ENCODE data around the gene MYO9A. TPM values are rescaled to one million over a fixed set of nuclear protein-coding genes. Genes with fewer than 3 reads are reported as not detected.

MYO9A gene
- total RNA-seq, 1 donor from 2014 or later = 38.5 TPM

DNA sequence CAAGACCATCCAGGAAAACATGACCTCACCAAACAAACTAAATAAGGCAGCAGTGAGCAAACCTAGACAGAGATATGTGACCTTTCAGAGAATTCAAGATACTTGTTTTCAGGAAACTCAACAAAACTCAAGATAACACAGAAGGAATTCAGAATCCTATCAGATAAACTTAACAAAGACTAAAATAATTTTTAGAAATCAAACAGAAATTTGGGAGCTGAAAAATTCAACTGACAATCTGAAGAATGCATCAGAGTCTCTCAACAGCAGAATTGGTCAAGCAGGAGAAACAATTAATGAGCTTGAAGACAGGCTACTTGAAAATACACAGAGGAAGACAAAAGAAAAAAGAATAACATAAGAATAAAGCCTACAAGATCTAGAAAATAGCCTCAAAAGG is 55.6 kb downstream of the MYO9A start:
- H3K4me3 Mint-ChIP-seq = no peak overlapping the region
- Histone ChIP-seq H3K4me2 (no peak overlapping the region), H3F3A (ENCODE audit: low read depth) (no peaks in the 10 kb centered on the region), H3K27ac (no peak overlapping the region), H3K9me3 (ENCODE audit: low read depth) (no peaks in the 10 kb centered on the region), H3K4me3 (no peak overlapping the region), H3K9ac (no peak overlapping the region), H3K27me3 (no peaks in the 10 kb centered on the region), H3K79me2 (ENCODE audit: low read depth) (peaks cover 4% of the 10 kb centered on the region), H4K20me1 (ENCODE audit: low read depth) (no peaks in the 10 kb centered on the region), H3K4me1 (peaks cover 24% of the 10 kb centered on the region), H3K36me3 (no peaks in the 10 kb centered on the region), H2AFZ (replicated peaks) (no peak overlapping the region)
- H3K36me3 Mint-ChIP-seq = no peaks in the 10 kb centered on the region
- no peaks in the 10 kb centered on the region for H3K4me1 Mint-ChIP-seq
- peaks cover 7% of the 10 kb centered on the region for H3K9me3 Mint-ChIP-seq
- TF ChIP-seq, protein P1, sequence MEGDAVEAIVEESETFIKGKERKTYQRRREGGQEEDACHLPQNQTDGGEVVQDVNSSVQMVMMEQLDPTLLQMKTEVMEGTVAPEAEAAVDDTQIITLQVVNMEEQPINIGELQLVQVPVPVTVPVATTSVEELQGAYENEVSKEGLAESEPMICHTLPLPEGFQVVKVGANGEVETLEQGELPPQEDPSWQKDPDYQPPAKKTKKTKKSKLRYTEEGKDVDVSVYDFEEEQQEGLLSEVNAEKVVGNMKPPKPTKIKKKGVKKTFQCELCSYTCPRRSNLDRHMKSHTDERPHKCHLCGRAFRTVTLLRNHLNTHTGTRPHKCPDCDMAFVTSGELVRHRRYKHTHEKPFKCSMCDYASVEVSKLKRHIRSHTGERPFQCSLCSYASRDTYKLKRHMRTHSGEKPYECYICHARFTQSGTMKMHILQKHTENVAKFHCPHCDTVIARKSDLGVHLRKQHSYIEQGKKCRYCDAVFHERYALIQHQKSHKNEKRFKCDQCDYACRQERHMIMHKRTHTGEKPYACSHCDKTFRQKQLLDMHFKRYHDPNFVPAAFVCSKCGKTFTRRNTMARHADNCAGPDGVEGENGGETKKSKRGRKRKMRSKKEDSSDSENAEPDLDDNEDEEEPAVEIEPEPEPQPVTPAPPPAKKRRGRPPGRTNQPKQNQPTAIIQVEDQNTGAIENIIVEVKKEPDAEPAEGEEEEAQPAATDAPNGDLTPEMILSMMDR (IDR thresholded peaks at IDR 0.05) = no peak
- TF ChIP-seq EZH2 (IDR thresholded peaks at IDR 0.05) (no peak), EZH2phosphoT487 (IDR thresholded peaks at IDR 0.05) (no peak)
- peaks cover 2% of the 10 kb centered on the region for H3K27me3 Mint-ChIP-seq (ENCODE audit: insufficient read depth, low read depth)
- no peak overlapping the region for H3K27ac Mint-ChIP-seq
- no peak for DNase-seq (ENCODE audit: low spot score)

DNA sequence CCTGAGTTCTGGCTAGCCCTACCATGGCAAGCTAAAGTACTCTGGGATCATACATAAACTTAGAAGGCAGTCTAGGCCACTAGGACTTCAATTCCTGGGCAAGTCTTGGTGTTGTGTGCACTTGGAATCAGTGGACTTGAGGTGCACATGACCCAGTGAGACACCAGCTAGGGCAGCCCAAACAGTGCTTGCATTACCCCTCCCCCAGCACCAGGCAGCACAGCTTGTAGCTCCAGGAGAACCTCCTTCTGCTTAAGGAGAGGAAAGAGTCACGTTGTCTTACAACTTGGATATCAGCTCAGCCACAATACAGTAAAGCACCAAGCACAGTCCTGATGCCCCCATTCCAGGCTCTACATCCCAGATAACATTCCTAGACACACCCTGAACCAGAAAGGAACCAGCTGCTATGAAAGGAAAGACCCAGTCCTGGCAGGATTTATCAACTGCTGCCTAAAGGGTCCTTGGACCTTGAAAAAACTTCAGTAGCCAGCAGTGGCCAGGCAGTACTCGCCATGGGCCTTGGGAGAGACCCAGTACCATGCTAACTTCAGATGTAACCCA is 57.2 kb downstream of the MYO9A start:
- Histone ChIP-seq H3K4me1 (peaks cover 26% of the 10 kb centered on the region), H3K9me3 (ENCODE audit: low read depth) (no peaks in the 10 kb centered on the region), H3K27me3 (no peaks in the 10 kb centered on the region), H3K4me3 (no peak overlapping the region), H2AFZ (replicated peaks) (no peak overlapping the region), H3K4me2 (no peak overlapping the region), H3F3A (ENCODE audit: low read depth) (no peaks in the 10 kb centered on the region), H3K79me2 (ENCODE audit: low read depth) (peaks cover 12% of the 10 kb centered on the region), H3K9ac (no peak overlapping the region), H4K20me1 (ENCODE audit: low read depth) (no peaks in the 10 kb centered on the region), H3K27ac (no peak overlapping the region), H3K36me3 (no peaks in the 10 kb centered on the region)
- Mint-ChIP-seq H3K9me3 (peaks cover 7% of the 10 kb centered on the region), H3K27me3 (ENCODE audit: insufficient read depth, low read depth) (no peaks in the 10 kb centered on the region), H3K36me3 (no peaks in the 10 kb centered on the region), H3K27ac (no peak overlapping the region), H3K4me3 (no peak overlapping the region), H3K4me1 (no peaks in the 10 kb centered on the region)
- TF ChIP-seq EZH2phosphoT487 (IDR thresholded peaks at IDR 0.05) = no peak
- TF ChIP-seq EZH2 (IDR thresholded peaks at IDR 0.05) = no peak
- TF ChIP-seq, protein P1 (IDR thresholded peaks at IDR 0.05) = no peak
- DNase-seq (ENCODE audit: low spot score) = no peak

DNA sequence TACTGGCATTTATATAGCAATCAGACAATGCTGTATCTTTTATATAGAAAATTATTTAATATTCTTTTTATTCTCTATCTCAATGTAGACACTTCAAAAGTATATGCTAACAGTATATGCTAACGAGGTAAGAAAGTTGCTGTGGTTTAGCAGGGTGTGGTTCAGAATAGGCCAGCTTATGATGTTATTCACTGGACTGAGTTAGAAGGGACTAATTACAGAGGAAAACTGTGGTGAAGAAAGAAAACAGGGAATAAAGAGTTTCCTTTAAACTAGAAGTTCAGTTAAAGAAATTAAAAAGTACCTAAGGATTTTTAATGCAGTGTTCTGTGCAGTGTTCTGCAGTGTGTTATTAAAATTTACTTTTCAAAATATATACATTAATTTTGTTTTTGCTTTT is 59.4 kb downstream of the MYO9A start:
- Histone ChIP-seq H3F3A (ENCODE audit: low read depth) (no peaks in the 10 kb centered on the region), H3K4me1 (peaks cover 26% of the 10 kb centered on the region), H3K36me3 (no peaks in the 10 kb centered on the region), H3K27ac (peak overlapping the region; percentile 14), H3K4me3 (no peak overlapping the region), H3K4me2 (peak overlapping the region; percentile 44), H3K27me3 (no peaks in the 10 kb centered on the region), H3K9ac (no peak overlapping the region), H4K20me1 (ENCODE audit: low read depth) (no peaks in the 10 kb centered on the region), H3K79me2 (ENCODE audit: low read depth) (peaks cover 8% of the 10 kb centered on the region), H2AFZ (replicated peaks) (no peak overlapping the region), H3K9me3 (ENCODE audit: low read depth) (no peaks in the 10 kb centered on the region)
- Mint-ChIP-seq H3K4me1 (no peaks in the 10 kb centered on the region), H3K4me3 (no peak overlapping the region), H3K27ac (no peak overlapping the region), H3K36me3 (peaks cover 1% of the 10 kb centered on the region), H3K9me3 (peaks cover 9% of the 10 kb centered on the region), H3K27me3 (ENCODE audit: insufficient read depth, low read depth) (no peaks in the 10 kb centered on the region)
- TF ChIP-seq, protein P1 (IDR thresholded peaks at IDR 0.05) = no peak
- TF ChIP-seq EZH2phosphoT487 (IDR thresholded peaks at IDR 0.05) (no peak), EZH2 (IDR thresholded peaks at IDR 0.05) (no peak)
- DNase-seq (ENCODE audit: low spot score) = no peak

Measured in neural progenitor cell (in vitro differentiated cells).